Activated CD8-positive, alpha-beta memory T cell treated with anti-CD3 and anti-CD28 coated beads, Interleukin-2, amount 50 U/mL, for 48 hours (primary cell): ENCODE results near the gene C10orf90.

ENCODE experiments used
- DNase-seq: peaks from one replicate; pipeline ENCODE4 v3.0.0-alpha.2; 2020

Gene C10orf90

GRCh38 chr10:126420567-126421300 lies 249.8 kb downstream of the C10orf90 start:
- DNase-seq, result no peak

GRCh38 chr10:126417220-126417825 lies 253.2 kb downstream of the C10orf90 start:
- DNase-seq, result no peak

- no peak for DNase-seq
These were observed 260.7 kb downstream of the C10orf90 start for GRCh38 chr10:126409821-126410220.

- no peak for DNase-seq
These were observed 261.4 kb downstream of the C10orf90 start for GRCh38 chr10:126408953-126409641.

GRCh38 chr10:126407831-126408230 lies 262.7 kb downstream of the C10orf90 start:
- DNase-seq, result no peak

GRCh38 chr10:126405239-126405775 lies 265.2 kb downstream of the C10orf90 start:
- no peak for DNase-seq

- DNase-seq, result no peak
These were observed 267.5 kb downstream of the C10orf90 start for GRCh38 chr10:126402721-126403695.

- no peak for DNase-seq
These were observed 269.9 kb downstream of the C10orf90 start for GRCh38 chr10:126400641-126401040.

- no peak for DNase-seq
These were observed 271.6 kb downstream of the C10orf90 start for GRCh38 chr10:126398924-126399323.

- DNase-seq, result no peak
These were observed 272.1 kb downstream of the C10orf90 start for GRCh38 chr10:126398383-126398743.

GRCh38 chr10:126397640-126398382 lies 272.7 kb downstream of the C10orf90 start:
- DNase-seq, result no peak

- no peak for DNase-seq
These were observed 273.3 kb downstream of the C10orf90 start for GRCh38 chr10:126397156-126397555.

- no peak for DNase-seq
These were observed 275.5 kb downstream of the C10orf90 start for GRCh38 chr10:126394948-126395347.

- no peak for DNase-seq
These were observed 277.4 kb downstream of the C10orf90 start for GRCh38 chr10:126393076-126393475.

GRCh38 chr10:126392469-126392868 lies 278.0 kb downstream of the C10orf90 start:
- no peak for DNase-seq

GRCh38 chr10:126392068-126392467 lies 278.4 kb downstream of the C10orf90 start:
- DNase-seq, result no peak

- DNase-seq, result no peak
These were observed 279.2 kb downstream of the C10orf90 start for GRCh38 chr10:126391192-126391885.

- DNase-seq, result no peak
These were observed 280.2 kb downstream of the C10orf90 start for GRCh38 chr10:126390324-126390723.

GRCh38 chr10:126387931-126388911 lies 282.3 kb downstream of the C10orf90 start, which contains the start of gene ADAM12:
Gene ADAM12 (minus strand): TSS chr10:126388477. CDS start chr10:126388145, 332 bp downstream.
- DNase-seq, result no peak
